ENCODE results near the gene RNASEH2A. TPM values are rescaled to one million over a fixed set of nuclear protein-coding genes. Genes with fewer than 3 reads are reported as not detected.
A peak's percentile ranks its signal among the peaks of the same experiment; 100 is the strongest.
"Not testable (repeated sequence)": the region's sequence is repeated elsewhere in the genome, so short reads cannot be mapped to it uniquely, and the experiment has no call there.

Gene RNASEH2A
- total RNA-seq, 1 donor from 2014 or later: 10.5 TPM

GRCh38 chr19:12794971-12795381 lies 11.4 kb upstream of the RNASEH2A start:
- peaks cover 21% of the 10 kb centered on the region for H3K4me1 Mint-ChIP-seq (ENCODE audit: low read depth, unreplicated experiment)
- H3K4me3 Mint-ChIP-seq (ENCODE audit: unreplicated experiment): peak overlapping the region; percentile 90
- no peak overlapping the region for H3K27ac ChIP-seq (ENCODE audit: low read depth, low read length)
- H3K36me3 Mint-ChIP-seq (ENCODE audit: low read depth, unreplicated experiment): peaks cover 2% of the 10 kb centered on the region
- H3K36me3 ChIP-seq (ENCODE audit: insufficient read depth, low read length): no peaks in the 10 kb centered on the region
- no peak overlapping the region for H3K9ac ChIP-seq (ENCODE audit: low read length)
- peaks cover 21% of the 10 kb centered on the region for H4K20me1 ChIP-seq (ENCODE audit: insufficient read depth, low read length)
- FAIRE-seq (no peak), DNase-seq (ENCODE audit: low read depth) (no peak)
- no peaks in the 10 kb centered on the region for H3K9me3 Mint-ChIP-seq (ENCODE audit: unreplicated experiment)
- H3K4me2 ChIP-seq (ENCODE audit: low read length): no peak overlapping the region
- no peak overlapping the region for H2AFZ ChIP-seq (ENCODE audit: low read depth, low read length)
- H3K79me2 ChIP-seq (ENCODE audit: insufficient read depth, low read length): peaks cover 22% of the 10 kb centered on the region
- no peaks in the 10 kb centered on the region for H3K27me3 ChIP-seq (ENCODE audit: insufficient read depth, low read length)
- H3K27me3 Mint-ChIP-seq (ENCODE audit: low read depth, unreplicated experiment): no peaks in the 10 kb centered on the region
- no peak overlapping the region for H3K27ac Mint-ChIP-seq (ENCODE audit: unreplicated experiment)
- TF ChIP-seq, protein P1, sequence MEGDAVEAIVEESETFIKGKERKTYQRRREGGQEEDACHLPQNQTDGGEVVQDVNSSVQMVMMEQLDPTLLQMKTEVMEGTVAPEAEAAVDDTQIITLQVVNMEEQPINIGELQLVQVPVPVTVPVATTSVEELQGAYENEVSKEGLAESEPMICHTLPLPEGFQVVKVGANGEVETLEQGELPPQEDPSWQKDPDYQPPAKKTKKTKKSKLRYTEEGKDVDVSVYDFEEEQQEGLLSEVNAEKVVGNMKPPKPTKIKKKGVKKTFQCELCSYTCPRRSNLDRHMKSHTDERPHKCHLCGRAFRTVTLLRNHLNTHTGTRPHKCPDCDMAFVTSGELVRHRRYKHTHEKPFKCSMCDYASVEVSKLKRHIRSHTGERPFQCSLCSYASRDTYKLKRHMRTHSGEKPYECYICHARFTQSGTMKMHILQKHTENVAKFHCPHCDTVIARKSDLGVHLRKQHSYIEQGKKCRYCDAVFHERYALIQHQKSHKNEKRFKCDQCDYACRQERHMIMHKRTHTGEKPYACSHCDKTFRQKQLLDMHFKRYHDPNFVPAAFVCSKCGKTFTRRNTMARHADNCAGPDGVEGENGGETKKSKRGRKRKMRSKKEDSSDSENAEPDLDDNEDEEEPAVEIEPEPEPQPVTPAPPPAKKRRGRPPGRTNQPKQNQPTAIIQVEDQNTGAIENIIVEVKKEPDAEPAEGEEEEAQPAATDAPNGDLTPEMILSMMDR (IDR thresholded peaks at IDR 0.05; ENCODE audit: insufficient read depth, low read depth, low read length): no peak
- TF ChIP-seq EZH2 (IDR thresholded peaks at IDR 0.05; ENCODE audit: insufficient read depth, low read length): no peak
- H3K9me3 ChIP-seq (ENCODE audit: insufficient read depth, low read depth, low read length): no peaks in the 10 kb centered on the region
- no peak overlapping the region for H3K4me3 ChIP-seq (ENCODE audit: insufficient read depth, low read depth, low read length)
- H3K4me1 ChIP-seq (ENCODE audit: insufficient read depth, low read length): peaks cover 22% of the 10 kb centered on the region

DNA sequence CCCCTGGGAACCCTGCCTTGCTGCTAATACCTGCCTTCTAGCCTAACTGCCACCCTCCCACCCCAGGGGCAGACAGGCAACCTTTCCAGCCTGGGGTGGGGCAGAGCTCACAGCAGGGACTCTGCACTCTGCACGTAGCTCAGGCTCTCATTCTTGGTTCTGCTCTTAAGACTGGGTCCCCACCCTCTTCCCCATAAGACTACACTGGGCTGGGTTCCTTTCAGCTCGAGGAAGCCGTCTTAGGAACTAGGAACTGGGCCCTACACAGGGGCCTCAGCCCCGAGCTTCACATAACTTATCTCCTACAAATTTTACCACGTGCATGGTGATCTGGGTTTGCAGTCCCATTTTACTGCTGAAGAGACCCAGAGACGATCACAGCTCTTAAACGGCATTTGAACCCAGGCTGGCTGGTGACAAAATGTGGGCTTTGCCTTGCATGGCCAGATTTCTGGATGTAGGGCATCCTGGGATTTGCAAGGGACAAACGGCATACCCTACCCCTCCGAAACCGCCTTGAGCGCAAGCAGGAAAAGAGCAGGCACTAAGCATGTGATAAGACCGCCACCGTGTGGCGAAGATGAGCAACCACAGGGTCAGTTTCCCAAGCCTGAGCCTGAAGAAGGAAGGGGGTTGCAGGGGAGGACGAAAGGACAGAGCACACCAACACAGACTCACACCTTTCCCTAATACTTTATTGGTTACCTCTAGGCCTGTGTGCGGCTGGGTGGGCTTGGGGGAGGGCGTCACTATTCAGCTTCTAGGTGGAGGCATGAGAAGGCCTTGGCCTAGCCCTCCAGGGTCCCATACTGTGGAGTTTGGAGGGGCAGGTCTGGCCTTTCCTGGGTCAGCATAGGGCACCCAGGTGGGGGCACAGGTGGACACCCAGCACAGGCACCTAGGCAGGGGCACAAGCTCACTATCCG lies 10.0 kb upstream of the RNASEH2A start:
- TF ChIP-seq, protein P1 (IDR thresholded peaks at IDR 0.05; ENCODE audit: insufficient read depth, low read depth, low read length): peak; percentile 92
- TF ChIP-seq EZH2 (IDR thresholded peaks at IDR 0.05; ENCODE audit: insufficient read depth, low read length): no peak
- no peak overlapping the region for H3K27ac ChIP-seq (ENCODE audit: low read depth, low read length)
- DNase-seq (ENCODE audit: low read depth): no peak
- H4K20me1 ChIP-seq (ENCODE audit: insufficient read depth, low read length): peaks cover 30% of the 10 kb centered on the region
- H3K9me3 Mint-ChIP-seq (ENCODE audit: unreplicated experiment): no peaks in the 10 kb centered on the region
- H3K36me3 Mint-ChIP-seq (ENCODE audit: low read depth, unreplicated experiment): peaks cover 2% of the 10 kb centered on the region
- no peaks in the 10 kb centered on the region for H3K27me3 ChIP-seq (ENCODE audit: insufficient read depth, low read length)
- peak overlapping the region; percentile 52 for H3K4me2 ChIP-seq (ENCODE audit: low read length)
- no peaks in the 10 kb centered on the region for H3K27me3 Mint-ChIP-seq (ENCODE audit: low read depth, unreplicated experiment)
- no peak overlapping the region for H2AFZ ChIP-seq (ENCODE audit: low read depth, low read length)
- peak overlapping the region; percentile 6 for H3K9ac ChIP-seq (ENCODE audit: low read length)
- peaks cover 22% of the 10 kb centered on the region for H3K4me1 ChIP-seq (ENCODE audit: insufficient read depth, low read length)
- H3K79me2 ChIP-seq (ENCODE audit: insufficient read depth, low read length): peaks cover 31% of the 10 kb centered on the region
- peak overlapping the region; percentile 90 for H3K27ac Mint-ChIP-seq (ENCODE audit: unreplicated experiment)
- peaks cover 13% of the 10 kb centered on the region for H3K4me1 Mint-ChIP-seq (ENCODE audit: low read depth, unreplicated experiment)
- no peaks in the 10 kb centered on the region for H3K36me3 ChIP-seq (ENCODE audit: insufficient read depth, low read length)
- H3K4me3 ChIP-seq (ENCODE audit: insufficient read depth, low read depth, low read length): no peak overlapping the region
- no peaks in the 10 kb centered on the region for H3K9me3 ChIP-seq (ENCODE audit: insufficient read depth, low read depth, low read length)
- H3K4me3 Mint-ChIP-seq (ENCODE audit: unreplicated experiment): peak overlapping the region; percentile 62
- no peak for FAIRE-seq

- Histone ChIP-seq H3K36me3 (ENCODE audit: insufficient read depth, low read length) (no peaks in the 10 kb centered on the region), H3K79me2 (ENCODE audit: insufficient read depth, low read length) (peaks cover 27% of the 10 kb centered on the region), H3K27ac (ENCODE audit: low read depth, low read length) (no peak overlapping the region), H3K4me2 (ENCODE audit: low read length) (no peak overlapping the region), H3K9me3 (ENCODE audit: insufficient read depth, low read depth, low read length) (no peaks in the 10 kb centered on the region), H3K4me1 (ENCODE audit: insufficient read depth, low read length) (peaks cover 26% of the 10 kb centered on the region), H2AFZ (ENCODE audit: low read depth, low read length) (no peak overlapping the region), H3K9ac (ENCODE audit: low read length) (no peak overlapping the region), H4K20me1 (ENCODE audit: insufficient read depth, low read length) (peaks cover 22% of the 10 kb centered on the region), H3K27me3 (ENCODE audit: insufficient read depth, low read length) (no peaks in the 10 kb centered on the region), H3K4me3 (ENCODE audit: insufficient read depth, low read depth, low read length) (no peak overlapping the region)
- H3K4me3 Mint-ChIP-seq (ENCODE audit: unreplicated experiment): no peak overlapping the region
- TF ChIP-seq EZH2 (IDR thresholded peaks at IDR 0.05; ENCODE audit: insufficient read depth, low read length): no peak
- TF ChIP-seq, protein P1 (IDR thresholded peaks at IDR 0.05; ENCODE audit: insufficient read depth, low read depth, low read length): no peak
- FAIRE-seq (no peak), DNase-seq (ENCODE audit: low read depth) (no peak)
- peaks cover 13% of the 10 kb centered on the region for H3K4me1 Mint-ChIP-seq (ENCODE audit: low read depth, unreplicated experiment)
- peaks cover 2% of the 10 kb centered on the region for H3K36me3 Mint-ChIP-seq (ENCODE audit: low read depth, unreplicated experiment)
- H3K27ac Mint-ChIP-seq (ENCODE audit: unreplicated experiment): no peak overlapping the region
- no peaks in the 10 kb centered on the region for H3K9me3 Mint-ChIP-seq (ENCODE audit: unreplicated experiment)
- peaks cover under 1% of the 10 kb centered on the region for H3K27me3 Mint-ChIP-seq (ENCODE audit: low read depth, unreplicated experiment)
Observed at GRCh38 chr19:12797141-12797587, 9.2 kb upstream of the RNASEH2A start.

GRCh38 chr19:12797607-12798006 lies 8.8 kb upstream of the RNASEH2A start:
- not testable (repeated sequence) for FAIRE-seq; H2AFZ ChIP-seq (ENCODE audit: low read depth, low read length); DNase-seq (ENCODE audit: low read depth); H3K27me3 Mint-ChIP-seq (ENCODE audit: low read depth, unreplicated experiment); H3K4me2 ChIP-seq (ENCODE audit: low read length); H3K27ac Mint-ChIP-seq (ENCODE audit: unreplicated experiment); H3K9ac ChIP-seq (ENCODE audit: low read length); H3K9me3 Mint-ChIP-seq (ENCODE audit: unreplicated experiment); H3K4me3 ChIP-seq (ENCODE audit: insufficient read depth, low read depth, low read length); H3K27ac ChIP-seq (ENCODE audit: low read depth, low read length); H3K36me3 Mint-ChIP-seq (ENCODE audit: low read depth, unreplicated experiment); H3K36me3 ChIP-seq (ENCODE audit: insufficient read depth, low read length); H3K4me3 Mint-ChIP-seq (ENCODE audit: unreplicated experiment); H3K27me3 ChIP-seq (ENCODE audit: insufficient read depth, low read length); H3K9me3 ChIP-seq (ENCODE audit: insufficient read depth, low read depth, low read length)
- H3K4me1 Mint-ChIP-seq (ENCODE audit: low read depth, unreplicated experiment): peaks cover 13% of the 10 kb centered on the region
- peaks cover 22% of the 10 kb centered on the region for H3K79me2 ChIP-seq (ENCODE audit: insufficient read depth, low read length)
- peaks cover 18% of the 10 kb centered on the region for H4K20me1 ChIP-seq (ENCODE audit: insufficient read depth, low read length)
- peaks cover 30% of the 10 kb centered on the region for H3K4me1 ChIP-seq (ENCODE audit: insufficient read depth, low read length)

Data from astrocyte (in vitro differentiated cells and primary cell).